HEK293 (cell line): ENCODE measurements around the gene PPP2R2B.

Source experiments
- CTCF ChIA-PET: fragments of 350-600 bp; formaldehyde crosslinking; extraction: SDS; loops from one replicate; lab custom pipeline; 2021; ENCODE audit warnings: antibody characterized with exemption; lab: Yijun Ruan, JAX
- POLR2A ChIA-PET: fragments of 300-600 bp; formaldehyde crosslinking; extraction: SDS; loops from one replicate; lab custom pipeline; 2020; ENCODE audit warnings: antibody characterized with exemption, inconsistent platforms; lab: Yijun Ruan, JAX
- H3K27ac ChIP-seq: fragments of 200-500 bp; sonication (Bioruptor generic); 2 replicates; pipeline ENCODE4 v1.5.1; 2014; ENCODE audit warnings: low read depth, low read length, control low read depth, inconsistent platforms; ENCODE audit errors: extremely low read depth
- H3K36me3 ChIP-seq, 2 experiments: fragments of 200-500 bp in 1 of 2; sonication (Bioruptor generic) in 1 of 2; 1 replicate in 1 of 2; 2 replicates in 1 of 2; pipeline ENCODE4 v1.5.1; 2014 to 2017; ENCODE audit warnings: inconsistent platforms in 2 of 2, low read length in 2 of 2; ENCODE audit not compliant: control insufficient read depth in 2 of 2, insufficient read depth in 1 of 2
- H3K4me1 ChIP-seq: fragments of 200-500 bp; sonication (Bioruptor generic); 2 replicates; pipeline ENCODE4 v1.5.1; 2014; ENCODE audit warnings: mild to moderate bottlenecking, low read length, inconsistent platforms; ENCODE audit not compliant: control insufficient read depth, insufficient read depth
- H3K4me3 ChIP-seq: 2 replicates; pipeline ENCODE4 v1.5.1; 2011; ENCODE audit warnings: low read depth, mild to moderate bottlenecking, control low read depth, low read length, moderate library complexity
- H3K9me3 ChIP-seq: fragments of 200-500 bp; sonication (Bioruptor generic); 2 replicates; pipeline ENCODE4 v1.5.1; 2014; ENCODE audit warnings: low read depth, low read length, inconsistent platforms; ENCODE audit not compliant: control insufficient read depth, insufficient read depth
- BCL11A ChIP-seq: fragments of 450-650 bp; formaldehyde crosslinking; IDR thresholded peaks from 2 replicates; pipeline ENCODE4 v1.5.1; 2016; ENCODE audit warnings: low read depth, missing biosample characterization, missing genetic modification characterization
- EGR2 ChIP-seq: fragments of 450-650 bp; formaldehyde crosslinking; IDR thresholded peaks from 2 replicates; pipeline ENCODE4 v1.5.1; 2016; ENCODE audit warnings: low read depth, missing biosample characterization, missing genetic modification characterization
- GLIS1 ChIP-seq: fragments of 450-650 bp; formaldehyde crosslinking; IDR thresholded peaks from 2 replicates; pipeline ENCODE4 v1.5.1; 2016; ENCODE audit warnings: missing biosample characterization, missing genetic modification characterization
- PBX3 ChIP-seq: sonication (generic); formaldehyde crosslinking; IDR thresholded peaks from 2 replicates; pipeline ENCODE4 v1.8.1; 2022; ENCODE audit warnings: mild to moderate bottlenecking, moderate library complexity, missing genetic modification reagents
- SETDB1 ChIP-seq: IDR thresholded peaks from one replicate; pipeline ENCODE4 v1.6.1; 2017; ENCODE audit warnings: mild to moderate bottlenecking, low read length, moderate library complexity, mixed read lengths; ENCODE audit not compliant: insufficient read length
- TCF7L2 ChIP-seq: IDR thresholded peaks from 2 replicates; pipeline ENCODE4 v1.6.1; 2011; ENCODE audit warnings: low read depth, mild to moderate bottlenecking, inconsistent platforms, low read length, moderate library complexity, borderline replicate concordance
- TRIM28 ChIP-seq: IDR thresholded peaks from 2 replicates; pipeline ENCODE4 v1.6.1; 2011; ENCODE audit warnings: low read length, control low read depth, borderline replicate concordance
- WT1 ChIP-seq: fragments of 450-650 bp; formaldehyde crosslinking; IDR thresholded peaks from 2 replicates; pipeline ENCODE4 v1.5.1; 2016; ENCODE audit warnings: missing biosample characterization, missing genetic modification characterization
- ZBTB1 ChIP-seq: fragments of 450-650 bp; formaldehyde crosslinking; IDR thresholded peaks from 2 replicates; pipeline ENCODE4 v1.5.1; 2016; ENCODE audit warnings: missing biosample characterization, missing genetic modification characterization
- ZBTB6 ChIP-seq: fragments of 450-650 bp; formaldehyde crosslinking; IDR thresholded peaks from 2 replicates; pipeline ENCODE4 v1.5.1; 2017; ENCODE audit warnings: missing biosample characterization, missing genetic modification characterization
- ZEB2 ChIP-seq: fragments of 450-650 bp; formaldehyde crosslinking; IDR thresholded peaks from 2 replicates; pipeline ENCODE4 v1.5.1; 2016; ENCODE audit warnings: missing biosample characterization, missing genetic modification characterization
- ZNF10 ChIP-seq: fragments of 450-650 bp; formaldehyde crosslinking; IDR thresholded peaks from 2 replicates; pipeline ENCODE4 v1.5.1; 2017; ENCODE audit warnings: missing biosample characterization, missing genetic modification characterization
- ZNF19 ChIP-seq: fragments of 450-650 bp; formaldehyde crosslinking; IDR thresholded peaks from 2 replicates; pipeline ENCODE4; 2016; ENCODE audit warnings: missing biosample characterization, missing genetic modification characterization, low read depth
- ZNF211 ChIP-seq: fragments of 450-650 bp; formaldehyde crosslinking; IDR thresholded peaks from 2 replicates; pipeline ENCODE4 v1.5.1; 2016; ENCODE audit warnings: low read depth, missing biosample characterization, missing genetic modification characterization
- ZNF274 ChIP-seq, 2 experiments: fragments of 200-500 bp in 1 of 2; fragments of 450-650 bp in 1 of 2; sonication (Bioruptor generic) in 1 of 2; formaldehyde crosslinking in 1 of 2; IDR thresholded peaks; 2 replicates each; pipeline versions ENCODE4 v1.5.1 to v1.6.1; 2014 to 2016; ENCODE audit warnings: borderline replicate concordance in 1 of 2, inconsistent platforms in 1 of 2, low read length in 1 of 2, missing biosample characterization in 1 of 2, missing genetic modification characterization in 1 of 2
- ZNF280C ChIP-seq: fragments of 450-650 bp; formaldehyde crosslinking; IDR thresholded peaks from 2 replicates; pipeline ENCODE4 v1.5.1; 2016; ENCODE audit warnings: missing biosample characterization, missing genetic modification characterization
- ZNF423 ChIP-seq: fragments of 450-650 bp; formaldehyde crosslinking; IDR thresholded peaks from 2 replicates; pipeline ENCODE4 v1.5.1; 2016; ENCODE audit warnings: missing biosample characterization, missing genetic modification characterization
- ZNF501 ChIP-seq: fragments of 450-650 bp; formaldehyde crosslinking; IDR thresholded peaks from 2 replicates; pipeline ENCODE4 v1.5.1; 2016; ENCODE audit warnings: missing biosample characterization, missing genetic modification characterization
- ZNF558 ChIP-seq: fragments of 450-650 bp; formaldehyde crosslinking; IDR thresholded peaks from 2 replicates; pipeline ENCODE4 v1.5.1; 2016; ENCODE audit warnings: missing biosample characterization, missing genetic modification characterization
- ZNF571 ChIP-seq: fragments of 450-650 bp; formaldehyde crosslinking; IDR thresholded peaks from 2 replicates; pipeline ENCODE4 v1.5.0; 2017; ENCODE audit warnings: missing biosample characterization, missing genetic modification characterization
- ZNF610 ChIP-seq: fragments of 450-650 bp; formaldehyde crosslinking; IDR thresholded peaks from 2 replicates; pipeline ENCODE4 v1.5.1; 2016; ENCODE audit warnings: missing biosample characterization, missing genetic modification characterization, borderline replicate concordance
- ZNF664 ChIP-seq: fragments of 450-650 bp; formaldehyde crosslinking; IDR thresholded peaks from 2 replicates; pipeline ENCODE4 v1.5.1; 2016; ENCODE audit warnings: missing biosample characterization, missing genetic modification characterization
- ZNF670 ChIP-seq: fragments of 450-650 bp; formaldehyde crosslinking; IDR thresholded peaks from 2 replicates; pipeline ENCODE4 v1.5.1; 2016; ENCODE audit warnings: missing biosample characterization, missing genetic modification characterization, low read depth
- ZNF707 ChIP-seq: fragments of 450-650 bp; formaldehyde crosslinking; IDR thresholded peaks from 2 replicates; pipeline ENCODE4 v1.5.1; 2016; ENCODE audit warnings: missing biosample characterization, missing genetic modification characterization
- ZNF791 ChIP-seq: fragments of 450-650 bp; formaldehyde crosslinking; IDR thresholded peaks from 2 replicates; pipeline ENCODE4 v1.5.1; 2016; ENCODE audit warnings: missing biosample characterization, missing genetic modification characterization
- ZNF837 ChIP-seq: fragments of 450-650 bp; formaldehyde crosslinking; IDR thresholded peaks from 2 replicates; pipeline ENCODE4 v1.5.1; 2016; ENCODE audit warnings: missing biosample characterization, missing genetic modification characterization
- ZNF843 ChIP-seq: fragments of 450-650 bp; formaldehyde crosslinking; IDR thresholded peaks from 2 replicates; pipeline ENCODE4 v1.5.1; 2016; ENCODE audit warnings: missing biosample characterization, missing genetic modification characterization

Gene PPP2R2B

GRCh38 chr5:146888351-146888978 lies 9.9 kb upstream of the PPP2R2B start (continued):
- TF ChIP-seq WT1 (tag by site-specific recombination) (no peak), SETDB1 (no peak), BCL11A (tag by site-specific recombination) (no peak), ZNF558 (tag by site-specific recombination) (no peak), ZNF791 (no peak), TCF7L2 (no peak)

DNA sequence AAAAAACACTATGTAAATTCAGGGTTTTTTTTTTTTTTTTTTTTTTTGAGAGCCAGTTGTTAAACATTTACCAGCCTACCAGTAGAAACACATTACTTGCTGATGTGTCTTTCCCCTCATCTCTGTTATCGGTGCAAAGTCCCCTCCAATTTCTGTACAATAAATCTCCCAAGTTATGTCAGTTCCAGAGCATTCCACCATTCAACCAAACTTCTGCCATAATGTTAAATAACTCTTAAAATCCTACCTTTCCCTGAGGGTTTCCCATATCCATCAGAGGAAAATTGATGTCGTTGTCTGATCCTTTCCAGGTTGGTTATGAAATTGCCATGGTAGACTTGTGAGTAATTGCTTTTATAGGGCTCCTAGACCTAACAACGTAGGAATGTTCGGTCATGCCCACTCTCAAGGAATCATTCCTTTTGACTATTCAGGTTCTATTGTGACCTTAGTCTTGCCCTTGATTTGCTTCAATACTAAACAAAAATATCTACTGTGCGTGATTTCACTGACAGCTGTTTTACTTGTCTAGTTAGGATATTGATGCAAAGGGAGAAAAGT lies 5.6 kb upstream of the PPP2R2B start:
- POLR2A ChIA-PET: no interaction called here
- Histone ChIP-seq H3K36me3 (no peaks in the 10 kb centered on the region), H3K9me3 (no peaks in the 10 kb centered on the region), H3K27ac (no peak overlapping the region), H3K4me1 (no peaks in the 10 kb centered on the region), H3K4me3 (no peak overlapping the region)
- TF ChIP-seq ZBTB6 (tag by site-specific recombination) (no peak), ZNF707 (no peak), ZNF19 (tag by site-specific recombination) (no peak), ZNF610 (tag by site-specific recombination) (no peak)
- CTCF ChIA-PET: interaction anchor here (0.5 kb wide), 1 partner anchor 185 kb away, joined by 3 read pairs; no protein-coding TSS in a partner anchor

GRCh38 chr5:146883511-146883910 lies 5.0 kb upstream of the PPP2R2B start:
- no peak overlapping the region for H3K27ac ChIP-seq
- CTCF ChIA-PET: no interaction called here
- no peaks in the 10 kb centered on the region for H3K4me1 ChIP-seq
- H3K36me3 ChIP-seq: no peaks in the 10 kb centered on the region
- no peak for TF ChIP-seq ZNF211 (tag by site-specific recombination)
- no peak for TF ChIP-seq ZNF670 (tag by site-specific recombination)
- no peak for TF ChIP-seq ZNF501
- no peak for TF ChIP-seq ZNF843 (tag by site-specific recombination)
- no peak for TF ChIP-seq EGR2 (tag by site-specific recombination)
- no peak for TF ChIP-seq ZNF10
- TF ChIP-seq ZNF791: no peak
- TF ChIP-seq ZNF837: no peak
- TF ChIP-seq ZNF664: no peak
- TF ChIP-seq PBX3 (CRISPR knock-in tag): no peak
- no peak for TF ChIP-seq GLIS1 (tag by site-specific recombination)
- TF ChIP-seq ZBTB1 (tag by site-specific recombination): no peak
- no peak for TF ChIP-seq ZNF280C (tag by site-specific recombination)
- no peak for TF ChIP-seq ZNF423
- no peak for TF ChIP-seq ZNF274 (IDR thresholded peaks at IDR 0.05; ENCODE audit: low read length)
- TF ChIP-seq ZNF274 (tag by site-specific recombination; IDR thresholded peaks at IDR 0.05; ENCODE audit: borderline replicate concordance): no peak
- no peak for TF ChIP-seq ZNF571
- no peak for TF ChIP-seq ZEB2 (tag by site-specific recombination)
- TF ChIP-seq TRIM28: no peak
- POLR2A ChIA-PET: no interaction called here
- H3K9me3 ChIP-seq: no peaks in the 10 kb centered on the region
- no peak overlapping the region for H3K4me3 ChIP-seq
